Peyer's patch (tissue), 4 donors: ENCODE measurements around the gene PGS1. TPM values are rescaled to one million over a fixed set of nuclear protein-coding genes. Genes with fewer than 3 reads are reported as not detected.

ENCODE experiments used
- DNase-seq, 3 donors: peaks; one replicate each; pipeline ENCODE4 v3.0.0-alpha.2; 2017 to 2019
- H3K27ac ChIP-seq, 4 donors: fragments of 200-600 bp; sonication (generic); one replicate each; pipeline ENCODE4 v1.5.1; 2016 to 2019
- H3K27me3 ChIP-seq, 2 donors: fragments of 200-600 bp; sonication (generic); one replicate each; pipeline ENCODE4 v1.5.1; 2019
- H3K36me3 ChIP-seq, 3 donors: fragments of 200-600 bp; sonication (generic); one replicate each; pipeline ENCODE4 v1.5.1; 2016 to 2019
- H3K4me1 ChIP-seq, 4 donors: fragments of 200-600 bp; sonication (generic); one replicate each; pipeline ENCODE4 v1.5.1; 2016 to 2019
- H3K4me3 ChIP-seq, 4 donors: fragments of 200-600 bp; sonication (generic); 1 replicate in 3 of 4; 2 replicates in 1 of 4; pipeline ENCODE4 v1.5.1; 2016 to 2019; ENCODE audit warnings: mild to moderate bottlenecking in 1 of 4
- H3K9me3 ChIP-seq, 4 donors: fragments of 200-600 bp; sonication (generic); one replicate each; pipeline ENCODE4 v1.5.1; 2016 to 2019; ENCODE audit warnings: mild to moderate bottlenecking in 1 of 4
- POLR2A ChIP-seq, 2 donors: fragments of 450-650 bp; IDR thresholded peaks; one replicate each; pipeline ENCODE4 v1.5.1; 2017; ENCODE audit warnings: antibody characterized with exemption in 2 of 2, mild to moderate bottlenecking in 2 of 2, moderate library complexity in 2 of 2
- total RNA-seq, 4 donors: library from RNA; depleted of rRNA; stranded (reverse); fragments of >200 nt; gene quantifications; one replicate each; pipeline ENCODE4 v1.1.0, GENCODE V29; 2016
- TF ChIP-seq, protein P1 (sequence below), 6 experiments: fragments of 450-650 bp in 4 of 6; fragments of 200-600 bp in 2 of 6; sonication (generic) in 1 of 6; IDR thresholded peaks; one replicate each; pipeline ENCODE4 v1.5.1; 2017 to 2019; ENCODE audit warnings: antibody characterized with exemption in 6 of 6, mild to moderate bottlenecking in 3 of 6, moderate library complexity in 1 of 6

Gene PGS1
- total RNA-seq, 4 donors from 2014 or later = 32.4 to 149 (median 116) TPM

DNA sequence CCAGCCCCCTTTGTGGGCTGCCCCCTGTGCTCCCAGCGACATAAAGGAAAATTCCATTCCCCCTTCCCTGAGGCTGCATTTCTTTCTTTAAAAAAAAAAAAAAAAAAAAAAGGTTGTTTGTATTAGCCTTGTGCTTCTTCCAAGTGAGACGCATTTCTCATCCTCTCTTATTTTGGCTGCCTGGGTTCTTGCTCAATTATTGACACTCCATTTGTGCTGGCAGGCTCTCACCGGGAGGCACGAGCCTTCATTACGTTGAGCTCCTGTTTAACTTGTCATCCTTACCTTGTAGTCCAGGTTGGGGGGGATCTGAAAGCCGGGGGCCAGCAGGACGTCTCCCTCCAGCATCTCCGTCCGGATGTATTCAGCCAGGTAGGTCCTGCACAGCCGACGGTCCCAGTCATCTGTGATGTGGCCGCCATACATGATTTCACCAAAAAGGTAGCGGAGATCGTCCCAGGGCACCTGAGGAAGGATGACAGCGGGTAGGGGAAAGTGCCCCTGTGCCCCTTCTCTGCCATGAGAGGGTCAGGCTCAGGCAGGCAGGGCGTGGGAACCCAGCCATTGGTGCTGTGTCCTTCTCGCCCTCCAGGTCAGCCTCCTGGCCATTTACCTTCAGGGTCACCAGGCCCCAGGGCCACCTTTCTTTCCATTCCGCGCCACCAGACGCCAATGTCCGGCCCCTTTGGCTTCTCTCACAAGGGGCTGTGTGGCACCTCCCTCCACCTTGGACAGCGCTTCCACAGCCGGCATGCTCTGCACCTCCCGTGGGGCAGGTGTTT is 50.6 kb downstream of the PGS1 start:
- no peak for DNase-seq
- Histone ChIP-seq H3K4me1 (no peaks in the 10 kb centered on the region), H3K27ac (no peak overlapping the region), H3K27me3 (no peaks in the 10 kb centered on the region), H3K9me3 (no peaks in the 10 kb centered on the region), H3K36me3 (peaks cover 0 to 40% (median 0%) of the 10 kb centered on the region in 3 donors), H3K4me3 (no peak overlapping the region)
- TF ChIP-seq, protein P1, sequence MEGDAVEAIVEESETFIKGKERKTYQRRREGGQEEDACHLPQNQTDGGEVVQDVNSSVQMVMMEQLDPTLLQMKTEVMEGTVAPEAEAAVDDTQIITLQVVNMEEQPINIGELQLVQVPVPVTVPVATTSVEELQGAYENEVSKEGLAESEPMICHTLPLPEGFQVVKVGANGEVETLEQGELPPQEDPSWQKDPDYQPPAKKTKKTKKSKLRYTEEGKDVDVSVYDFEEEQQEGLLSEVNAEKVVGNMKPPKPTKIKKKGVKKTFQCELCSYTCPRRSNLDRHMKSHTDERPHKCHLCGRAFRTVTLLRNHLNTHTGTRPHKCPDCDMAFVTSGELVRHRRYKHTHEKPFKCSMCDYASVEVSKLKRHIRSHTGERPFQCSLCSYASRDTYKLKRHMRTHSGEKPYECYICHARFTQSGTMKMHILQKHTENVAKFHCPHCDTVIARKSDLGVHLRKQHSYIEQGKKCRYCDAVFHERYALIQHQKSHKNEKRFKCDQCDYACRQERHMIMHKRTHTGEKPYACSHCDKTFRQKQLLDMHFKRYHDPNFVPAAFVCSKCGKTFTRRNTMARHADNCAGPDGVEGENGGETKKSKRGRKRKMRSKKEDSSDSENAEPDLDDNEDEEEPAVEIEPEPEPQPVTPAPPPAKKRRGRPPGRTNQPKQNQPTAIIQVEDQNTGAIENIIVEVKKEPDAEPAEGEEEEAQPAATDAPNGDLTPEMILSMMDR (IDR thresholded peaks at IDR 0.05) = no peak
- no peak for TF ChIP-seq POLR2A (IDR thresholded peaks at IDR 0.05)

GRCh38 chr17:78429618-78429995 is 51.2 kb downstream of the PGS1 start:
- Histone ChIP-seq H3K4me1 (no peaks in the 10 kb centered on the region), H3K36me3 (peaks cover 0 to 34% (median 0%) of the 10 kb centered on the region in 3 donors), H3K27ac (no peak overlapping the region), H3K9me3 (no peaks in the 10 kb centered on the region), H3K4me3 (no peak overlapping the region), H3K27me3 (no peaks in the 10 kb centered on the region)
- no peak for DNase-seq
- TF ChIP-seq, protein P1 (IDR thresholded peaks at IDR 0.05) = no peak
- no peak for TF ChIP-seq POLR2A (IDR thresholded peaks at IDR 0.05)

DNA sequence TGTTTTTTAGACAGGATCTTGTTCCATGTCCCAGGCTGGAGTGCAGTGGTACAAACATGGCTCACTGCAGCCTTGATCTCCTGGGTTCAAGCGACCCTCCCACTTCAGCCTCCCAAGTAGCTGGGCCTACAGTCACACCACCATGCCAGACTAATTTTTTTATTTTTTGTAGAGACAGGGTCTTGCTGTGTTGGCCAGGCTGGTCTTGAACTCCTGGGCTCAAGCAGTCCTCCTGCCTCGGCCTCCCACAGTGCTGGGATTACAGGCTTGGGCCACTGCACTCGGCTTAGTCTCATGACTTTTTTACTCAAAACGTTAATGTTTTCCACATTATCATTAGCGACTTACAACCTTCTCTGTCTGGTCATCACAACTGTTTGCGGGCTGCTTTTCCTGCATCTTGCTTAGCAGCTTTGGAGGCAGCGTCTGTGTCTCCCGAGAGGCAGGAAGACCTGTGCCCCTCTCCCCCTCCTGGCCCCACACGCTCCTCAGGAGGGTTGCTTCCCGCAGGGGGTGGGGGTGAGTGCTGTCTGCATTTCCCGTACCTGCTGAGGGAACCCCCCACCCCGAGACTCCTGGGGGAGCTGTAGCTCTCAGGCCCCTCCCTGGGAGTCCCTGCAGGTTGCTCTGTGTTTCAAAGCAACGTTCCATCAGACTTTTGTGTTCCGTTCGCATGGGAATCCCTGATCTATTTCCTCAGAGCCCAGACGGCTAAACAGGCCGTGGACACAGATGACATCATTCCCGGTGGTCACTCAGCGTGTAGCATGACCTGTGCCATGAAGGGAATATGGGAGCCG is 52.6 kb downstream of the PGS1 start:
- H3K27ac ChIP-seq = no peak overlapping the region
- no peak for DNase-seq
- no peaks in the 10 kb centered on the region for H3K27me3 ChIP-seq
- no peak overlapping the region for H3K4me3 ChIP-seq
- H3K9me3 ChIP-seq = no peaks in the 10 kb centered on the region
- H3K4me1 ChIP-seq = no peaks in the 10 kb centered on the region
- H3K36me3 ChIP-seq = peaks cover 0 to 19% (median 0%) of the 10 kb centered on the region in 3 donors
- TF ChIP-seq, protein P1 (IDR thresholded peaks at IDR 0.05) = no peak
- no peak for TF ChIP-seq POLR2A (IDR thresholded peaks at IDR 0.05)

GRCh38 chr17:78431692-78431958 is 53.2 kb downstream of the PGS1 start:
- Histone ChIP-seq H3K27ac (no peak overlapping the region), H3K36me3 (peaks cover 0 to 14% (median 0%) of the 10 kb centered on the region in 3 donors), H3K27me3 (no peaks in the 10 kb centered on the region), H3K9me3 (no peaks in the 10 kb centered on the region), H3K4me1 (no peaks in the 10 kb centered on the region), H3K4me3 (no peak overlapping the region)
- DNase-seq = no peak
- TF ChIP-seq POLR2A (IDR thresholded peaks at IDR 0.05) = no peak
- TF ChIP-seq, protein P1 (IDR thresholded peaks at IDR 0.05) = no peak

GRCh38 chr17:78432226-78433012 is 54.0 kb downstream of the PGS1 start:
- Histone ChIP-seq H3K36me3 (peaks cover 0 to 7% (median 0%) of the 10 kb centered on the region in 3 donors), H3K4me3 (no peak overlapping the region), H3K27ac (no peak overlapping the region), H3K9me3 (no peaks in the 10 kb centered on the region), H3K4me1 (no peaks in the 10 kb centered on the region), H3K27me3 (no peaks in the 10 kb centered on the region)
- no peak for DNase-seq
- TF ChIP-seq POLR2A (IDR thresholded peaks at IDR 0.05) = no peak
- TF ChIP-seq, protein P1 (IDR thresholded peaks at IDR 0.05) = no peak
